KOPT-K1 (cell line): ENCODE data around the gene OR51E2.

Experiments
- H3K27ac ChIP-seq: fragments of 200-600 bp; sonication (generic); 2 replicates; pipeline ENCODE4 v1.5.1; 2016; ENCODE audit warnings: antibody characterized with exemption, mild to moderate bottlenecking, low read depth, low read length; ENCODE audit not compliant: poor library complexity, severe bottlenecking
- H3K36me3 ChIP-seq: fragments of 200-600 bp; sonication (generic); 2 replicates; pipeline ENCODE4 v1.5.1; 2017; ENCODE audit warnings: antibody characterized with exemption, mild to moderate bottlenecking, low read length, moderate library complexity; ENCODE audit not compliant: insufficient read depth
- H3K9me3 ChIP-seq: fragments of 200-600 bp; sonication (generic); 2 replicates; pipeline ENCODE4 v1.5.1; 2017; ENCODE audit warnings: antibody characterized with exemption, low read length, mild to moderate bottlenecking; ENCODE audit not compliant: insufficient read depth, poor library complexity, severe bottlenecking

OR51E2 gene

DNA sequence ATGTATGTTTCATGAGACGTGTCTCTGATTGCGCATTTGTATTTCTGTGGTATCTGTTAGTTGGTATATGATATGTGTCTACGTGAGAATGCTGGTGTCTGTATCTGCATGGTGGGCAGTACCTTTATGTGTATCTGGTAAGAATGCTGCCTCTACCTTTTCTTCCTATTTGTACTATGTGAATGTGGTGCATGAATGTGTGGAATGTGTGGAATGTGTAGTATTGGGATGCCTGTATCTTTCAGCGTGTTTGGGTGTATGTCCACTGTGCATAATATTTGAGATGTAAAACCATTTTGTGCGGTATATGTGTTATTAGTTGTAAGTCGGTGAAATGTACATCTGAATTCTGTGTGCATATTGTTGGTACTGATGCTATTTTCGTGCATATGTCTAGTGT lies 56.2 kb downstream of the OR51E2 start:
- Histone ChIP-seq H3K27ac (no peak overlapping the region), H3K9me3 (no peaks in the 10 kb centered on the region), H3K36me3 (no peaks in the 10 kb centered on the region)

DNA sequence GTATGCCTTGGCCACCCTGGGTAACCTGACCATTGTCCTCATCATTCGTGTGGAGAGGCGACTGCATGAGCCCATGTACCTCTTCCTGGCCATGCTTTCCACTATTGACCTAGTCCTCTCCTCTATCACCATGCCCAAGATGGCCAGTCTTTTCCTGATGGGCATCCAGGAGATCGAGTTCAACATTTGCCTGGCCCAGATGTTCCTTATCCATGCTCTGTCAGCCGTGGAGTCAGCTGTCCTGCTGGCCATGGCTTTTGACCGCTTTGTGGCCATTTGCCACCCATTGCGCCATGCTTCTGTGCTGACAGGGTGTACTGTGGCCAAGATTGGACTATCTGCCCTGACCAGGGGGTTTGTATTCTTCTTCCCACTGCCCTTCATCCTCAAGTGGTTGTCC lies 57.7 kb downstream of the OR51E2 start:
- H3K9me3 ChIP-seq, result no peaks in the 10 kb centered on the region
- no peak overlapping the region for H3K27ac ChIP-seq
- no peaks in the 10 kb centered on the region for H3K36me3 ChIP-seq

DNA sequence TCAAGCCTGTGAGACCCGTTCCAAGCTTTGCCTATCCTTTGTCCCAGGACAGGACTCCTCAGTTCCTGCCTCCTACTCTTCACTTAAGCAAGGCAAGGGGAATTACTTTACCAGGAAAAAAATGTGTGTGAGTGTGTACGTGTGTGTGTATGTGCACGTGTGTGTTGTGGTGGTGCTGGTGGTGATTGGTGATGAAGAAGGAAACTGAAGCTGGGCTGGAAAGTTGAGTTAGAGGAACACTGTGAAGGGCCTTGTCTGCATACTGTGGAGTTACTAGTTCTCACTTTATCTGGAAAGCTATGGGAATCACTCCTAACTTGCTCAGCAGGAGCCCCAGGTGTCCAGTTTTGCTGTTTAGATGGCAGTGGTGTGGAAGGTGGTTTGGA lies 60.0 kb downstream of the OR51E2 start:
- Histone ChIP-seq H3K36me3 (no peaks in the 10 kb centered on the region), H3K27ac (no peak overlapping the region), H3K9me3 (no peaks in the 10 kb centered on the region)

DNA sequence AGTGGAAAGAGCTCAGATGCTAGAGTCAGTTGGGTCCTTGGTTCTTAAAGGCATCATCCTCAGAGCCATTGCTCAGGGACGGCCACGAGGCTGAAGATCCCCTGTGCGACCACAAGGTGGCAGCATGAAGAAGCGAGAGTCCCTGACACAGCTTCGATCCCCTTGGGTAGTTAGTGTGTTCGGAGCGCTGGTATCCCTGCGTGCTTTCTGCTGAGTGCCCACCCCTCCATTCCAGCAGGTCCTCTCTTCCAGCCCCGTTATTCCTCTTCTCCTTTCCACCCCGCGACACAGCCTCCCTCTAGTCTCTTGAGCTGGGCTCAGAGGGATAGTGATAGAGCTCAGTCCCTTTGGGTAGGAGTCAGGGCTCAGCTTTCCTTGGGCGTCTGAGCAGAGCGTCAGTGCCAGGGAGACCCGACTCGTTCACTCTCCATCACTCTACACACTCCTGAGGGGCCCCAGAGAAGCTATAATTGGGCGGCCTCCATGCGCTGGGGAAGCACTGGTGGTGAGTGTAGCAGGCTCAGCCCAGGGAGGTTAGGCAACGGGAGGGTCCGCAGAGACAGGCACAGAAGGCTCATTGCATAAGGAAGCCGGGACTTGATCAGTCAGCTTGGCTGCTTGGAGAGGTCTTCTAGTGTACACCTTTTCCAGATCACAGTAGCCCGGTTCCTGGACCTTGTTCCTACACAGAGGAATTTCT lies 60.5 kb downstream of the OR51E2 start, which contains the start of gene OR51D1:
Gene OR51D1 (plus strand): TSS at position 516 of the 700 bp plus-strand sequence. CDS start 2,314 bp downstream, outside the sequence.
- no peak within 1 kb of the TSS for H3K27ac ChIP-seq
- no peaks in the 10 kb centered on the region for H3K36me3 ChIP-seq
- H3K9me3 ChIP-seq, result no peaks in the 10 kb centered on the region

DNA sequence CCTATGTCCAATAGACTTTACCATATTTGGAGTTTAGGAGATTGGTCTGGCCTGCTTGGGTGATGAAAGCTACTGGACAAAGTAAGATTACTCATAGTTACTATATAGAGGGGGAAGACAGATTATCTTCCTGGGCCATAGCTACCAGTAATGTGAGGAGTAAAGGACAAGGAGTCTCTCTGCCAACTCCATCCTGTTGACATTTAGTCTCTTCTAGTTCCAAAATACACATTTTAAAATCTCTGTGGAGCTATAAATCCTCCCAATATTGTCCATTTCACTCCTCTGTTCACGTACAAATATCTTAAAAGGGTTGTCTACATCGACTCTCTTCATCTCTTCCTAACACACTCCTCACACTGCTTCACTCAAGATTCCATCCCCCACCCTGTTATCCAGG lies 61.5 kb downstream of the OR51E2 start:
- Histone ChIP-seq H3K9me3 (no peaks in the 10 kb centered on the region), H3K27ac (no peak overlapping the region), H3K36me3 (no peaks in the 10 kb centered on the region)
